WTC11 (cell line): Measurements from ENCODE around the gene HSPA4. TPM values are rescaled to one million over a fixed set of nuclear protein-coding genes. Genes with fewer than 3 reads are reported as not detected.
A peak's percentile ranks its signal among the peaks of the same experiment; 100 is the strongest.

Experiments used
- E2F1 ChIP-seq: sonication (generic); formaldehyde crosslinking; IDR thresholded peaks from 2 replicates; pipeline ENCODE4 v1.8.0; 2022; ENCODE audit warnings: mild to moderate bottlenecking, missing genetic modification reagents
- ELF4 ChIP-seq: sonication (generic); formaldehyde crosslinking; IDR thresholded peaks from 2 replicates; pipeline ENCODE4 v1.8.1; 2022; ENCODE audit warnings: low read depth, mild to moderate bottlenecking, moderate library complexity, missing genetic modification reagents
- ERG ChIP-seq: fragments of 250-450 bp; sonication (Bioruptor Pico); IDR thresholded peaks from 2 replicates; pipeline ENCODE4 v1.8.0; 2021; ENCODE audit warnings: mild to moderate bottlenecking
- ESRRA ChIP-seq: sonication (generic); formaldehyde crosslinking; IDR thresholded peaks from 2 replicates; pipeline ENCODE4 v1.8.1; 2022; ENCODE audit warnings: mild to moderate bottlenecking, missing genetic modification reagents, borderline replicate concordance
- GABPB1 ChIP-seq: sonication (generic); formaldehyde crosslinking; IDR thresholded peaks from 2 replicates; pipeline ENCODE4 v1.8.1; 2023; ENCODE audit warnings: mild to moderate bottlenecking, missing genetic modification reagents
- GTF2I ChIP-seq: fragments of 250-450 bp; sonication (Bioruptor Pico); conservative IDR thresholded peaks from 2 replicates; pipeline ENCODE4 v1.4.0; 2021; ENCODE audit warnings: mild to moderate bottlenecking
- HMGA2 ChIP-seq: fragments of 250-450 bp; sonication (Bioruptor Pico); IDR thresholded peaks from 2 replicates; pipeline ENCODE4 v1.4.0; 2021; ENCODE audit warnings: mild to moderate bottlenecking, moderate library complexity
- IRF1 ChIP-seq: sonication (generic); formaldehyde crosslinking; IDR thresholded peaks from 2 replicates; pipeline ENCODE4 v1.8.0; 2023; ENCODE audit warnings: missing genetic modification reagents
- JUN ChIP-seq: sonication (generic); formaldehyde crosslinking; IDR thresholded peaks from 2 replicates; pipeline ENCODE4 v1.8.0; 2023; ENCODE audit warnings: mild to moderate bottlenecking, missing genetic modification reagents
- NFATC4 ChIP-seq: fragments of 250-450 bp; sonication (Bioruptor Pico); IDR thresholded peaks from 2 replicates; pipeline ENCODE4 v1.9.0; 2021; ENCODE audit warnings: mild to moderate bottlenecking
- NFYB ChIP-seq: sonication (generic); formaldehyde crosslinking; conservative IDR thresholded peaks from 2 replicates; pipeline ENCODE4 v1.8.0; 2022; ENCODE audit warnings: low read depth, missing genetic modification reagents
- NR2C2 ChIP-seq: sonication (generic); formaldehyde crosslinking; IDR thresholded peaks from 2 replicates; pipeline ENCODE4 v1.8.0; 2022; ENCODE audit warnings: mild to moderate bottlenecking, missing genetic modification reagents
- RELA ChIP-seq: sonication (generic); formaldehyde crosslinking; IDR thresholded peaks from 2 replicates; pipeline ENCODE4 v1.8.1; 2022; ENCODE audit warnings: missing genetic modification reagents, mild to moderate bottlenecking, borderline replicate concordance
- RORB ChIP-seq: fragments of 250-450 bp; sonication (Bioruptor Pico); IDR thresholded peaks from 2 replicates; pipeline ENCODE4 v1.9.0; 2021; ENCODE audit warnings: mild to moderate bottlenecking
- SMAD3 ChIP-seq: sonication (generic); formaldehyde crosslinking; IDR thresholded peaks from 2 replicates; pipeline ENCODE4 v1.8.0; 2022; ENCODE audit warnings: missing genetic modification reagents, mild to moderate bottlenecking, borderline replicate concordance
- SMAD4 ChIP-seq: sonication (generic); formaldehyde crosslinking; IDR thresholded peaks from 2 replicates; pipeline ENCODE4 v1.8.0; 2022; ENCODE audit warnings: mild to moderate bottlenecking, missing genetic modification reagents
- TP53 ChIP-seq: sonication (generic); formaldehyde crosslinking; IDR thresholded peaks from 2 replicates; pipeline ENCODE4 v1.8.1; 2023; ENCODE audit warnings: mild to moderate bottlenecking, missing genetic modification reagents
- ZBTB21 ChIP-seq: sonication (generic); formaldehyde crosslinking; IDR thresholded peaks from 2 replicates; pipeline ENCODE4 v1.8.1; 2023; ENCODE audit warnings: mild to moderate bottlenecking, missing genetic modification reagents, borderline replicate concordance
- ZNF263 ChIP-seq: sonication (generic); formaldehyde crosslinking; IDR thresholded peaks from 2 replicates; pipeline ENCODE4 v1.8.1; 2022; ENCODE audit warnings: low read depth, mild to moderate bottlenecking, moderate library complexity, missing genetic modification reagents
- ZNF396 ChIP-seq: fragments of 250-450 bp; sonication (Bioruptor Pico); IDR thresholded peaks from 2 replicates; pipeline ENCODE4 v1.8.0; 2021; ENCODE audit warnings: mild to moderate bottlenecking, moderate library complexity, borderline replicate concordance
- ZNF671 ChIP-seq: fragments of 250-450 bp; sonication (Bioruptor Pico); IDR thresholded peaks from 2 replicates; pipeline ENCODE4 v1.8.0; 2021; ENCODE audit warnings: mild to moderate bottlenecking
- ZSCAN18 ChIP-seq: fragments of 250-450 bp; sonication (Bioruptor Pico); IDR thresholded peaks from 2 replicates; pipeline ENCODE4 v2.1.2; 2022; ENCODE audit warnings: mild to moderate bottlenecking, moderate library complexity
- total RNA-seq: library from RNA; stranded (reverse); gene quantifications from 3 replicates; pipeline ENCODE4 v1.2.3, GENCODE V29; 2021
- TF ChIP-seq, protein P1 (sequence below): sonication (generic); formaldehyde crosslinking; IDR thresholded peaks from 2 replicates; pipeline ENCODE4 v1.8.1; 2022; ENCODE audit warnings: mild to moderate bottlenecking, moderate library complexity, missing genetic modification reagents
- TF ChIP-seq, protein P2 (sequence below): sonication (generic); formaldehyde crosslinking; conservative IDR thresholded peaks from 2 replicates; pipeline ENCODE4 v1.8.1; 2023; ENCODE audit warnings: mild to moderate bottlenecking, low read depth, missing genetic modification reagents, moderate library complexity
- TF ChIP-seq, protein P3 (sequence below): sonication (generic); formaldehyde crosslinking; IDR thresholded peaks from 2 replicates; pipeline ENCODE4 v1.8.1; 2023; ENCODE audit warnings: mild to moderate bottlenecking, missing genetic modification reagents, moderate library complexity
- TF ChIP-seq, protein P4 (sequence below): sonication (generic); formaldehyde crosslinking; IDR thresholded peaks from 2 replicates; pipeline ENCODE4 v1.8.0; 2023; ENCODE audit warnings: missing genetic modification reagents, mild to moderate bottlenecking, borderline replicate concordance

Gene HSPA4
- total RNA-seq, 1 experiment from 2014 or later: 363 TPM

- TF ChIP-seq GABPB1 (CRISPR knock-in tag): peak; percentile 50
- TF ChIP-seq, protein P1, sequence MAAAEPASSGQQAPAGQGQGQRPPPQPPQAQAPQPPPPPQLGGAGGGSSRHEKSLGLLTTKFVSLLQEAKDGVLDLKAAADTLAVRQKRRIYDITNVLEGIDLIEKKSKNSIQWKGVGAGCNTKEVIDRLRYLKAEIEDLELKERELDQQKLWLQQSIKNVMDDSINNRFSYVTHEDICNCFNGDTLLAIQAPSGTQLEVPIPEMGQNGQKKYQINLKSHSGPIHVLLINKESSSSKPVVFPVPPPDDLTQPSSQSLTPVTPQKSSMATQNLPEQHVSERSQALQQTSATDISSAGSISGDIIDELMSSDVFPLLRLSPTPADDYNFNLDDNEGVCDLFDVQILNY (CRISPR knock-in tag): no peak
- TF ChIP-seq RORB (CRISPR knock-in tag): no peak
- TF ChIP-seq, protein P2, sequence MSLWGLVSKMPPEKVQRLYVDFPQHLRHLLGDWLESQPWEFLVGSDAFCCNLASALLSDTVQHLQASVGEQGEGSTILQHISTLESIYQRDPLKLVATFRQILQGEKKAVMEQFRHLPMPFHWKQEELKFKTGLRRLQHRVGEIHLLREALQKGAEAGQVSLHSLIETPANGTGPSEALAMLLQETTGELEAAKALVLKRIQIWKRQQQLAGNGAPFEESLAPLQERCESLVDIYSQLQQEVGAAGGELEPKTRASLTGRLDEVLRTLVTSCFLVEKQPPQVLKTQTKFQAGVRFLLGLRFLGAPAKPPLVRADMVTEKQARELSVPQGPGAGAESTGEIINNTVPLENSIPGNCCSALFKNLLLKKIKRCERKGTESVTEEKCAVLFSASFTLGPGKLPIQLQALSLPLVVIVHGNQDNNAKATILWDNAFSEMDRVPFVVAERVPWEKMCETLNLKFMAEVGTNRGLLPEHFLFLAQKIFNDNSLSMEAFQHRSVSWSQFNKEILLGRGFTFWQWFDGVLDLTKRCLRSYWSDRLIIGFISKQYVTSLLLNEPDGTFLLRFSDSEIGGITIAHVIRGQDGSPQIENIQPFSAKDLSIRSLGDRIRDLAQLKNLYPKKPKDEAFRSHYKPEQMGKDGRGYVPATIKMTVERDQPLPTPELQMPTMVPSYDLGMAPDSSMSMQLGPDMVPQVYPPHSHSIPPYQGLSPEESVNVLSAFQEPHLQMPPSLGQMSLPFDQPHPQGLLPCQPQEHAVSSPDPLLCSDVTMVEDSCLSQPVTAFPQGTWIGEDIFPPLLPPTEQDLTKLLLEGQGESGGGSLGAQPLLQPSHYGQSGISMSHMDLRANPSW (CRISPR knock-in tag): no peak
- TF ChIP-seq NFYB (CRISPR knock-in tag): no peak
- no peak for TF ChIP-seq GTF2I (CRISPR knock-in tag)
- no peak for TF ChIP-seq ZNF263 (CRISPR knock-in tag)
- TF ChIP-seq ERG: no peak
- no peak for TF ChIP-seq ZSCAN18 (CRISPR knock-in tag)
- TF ChIP-seq NFATC4: no peak
- peak; percentile 48; the same call in 1 of the 2 replicates for TF ChIP-seq IRF1 (CRISPR knock-in tag)
- TF ChIP-seq ESRRA (CRISPR knock-in tag): no peak; the same call in 1 of the 2 replicates
- TF ChIP-seq ZNF671 (CRISPR knock-in tag): no peak
- TF ChIP-seq JUN (CRISPR knock-in tag): peak; percentile 77; the same call in 1 of the 2 replicates
- TF ChIP-seq TP53 (CRISPR knock-in tag): peak; percentile 90; the same call in 1 of the 2 replicates
- no peak for TF ChIP-seq HMGA2 (CRISPR knock-in tag)
- TF ChIP-seq RELA (CRISPR knock-in tag): no peak
- no peak for TF ChIP-seq SMAD4 (CRISPR knock-in tag)
- TF ChIP-seq, protein P3, sequence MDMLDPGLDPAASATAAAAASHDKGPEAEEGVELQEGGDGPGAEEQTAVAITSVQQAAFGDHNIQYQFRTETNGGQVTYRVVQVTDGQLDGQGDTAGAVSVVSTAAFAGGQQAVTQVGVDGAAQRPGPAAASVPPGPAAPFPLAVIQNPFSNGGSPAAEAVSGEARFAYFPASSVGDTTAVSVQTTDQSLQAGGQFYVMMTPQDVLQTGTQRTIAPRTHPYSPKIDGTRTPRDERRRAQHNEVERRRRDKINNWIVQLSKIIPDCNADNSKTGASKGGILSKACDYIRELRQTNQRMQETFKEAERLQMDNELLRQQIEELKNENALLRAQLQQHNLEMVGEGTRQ (CRISPR knock-in tag): no peak
- TF ChIP-seq E2F1: 0 out of 2 replicates have a peak, but pooled peaks have one; percentile 15
- no peak for TF ChIP-seq ELF4 (CRISPR knock-in tag)
- no peak for TF ChIP-seq NR2C2 (CRISPR knock-in tag)
- TF ChIP-seq, protein P4, sequence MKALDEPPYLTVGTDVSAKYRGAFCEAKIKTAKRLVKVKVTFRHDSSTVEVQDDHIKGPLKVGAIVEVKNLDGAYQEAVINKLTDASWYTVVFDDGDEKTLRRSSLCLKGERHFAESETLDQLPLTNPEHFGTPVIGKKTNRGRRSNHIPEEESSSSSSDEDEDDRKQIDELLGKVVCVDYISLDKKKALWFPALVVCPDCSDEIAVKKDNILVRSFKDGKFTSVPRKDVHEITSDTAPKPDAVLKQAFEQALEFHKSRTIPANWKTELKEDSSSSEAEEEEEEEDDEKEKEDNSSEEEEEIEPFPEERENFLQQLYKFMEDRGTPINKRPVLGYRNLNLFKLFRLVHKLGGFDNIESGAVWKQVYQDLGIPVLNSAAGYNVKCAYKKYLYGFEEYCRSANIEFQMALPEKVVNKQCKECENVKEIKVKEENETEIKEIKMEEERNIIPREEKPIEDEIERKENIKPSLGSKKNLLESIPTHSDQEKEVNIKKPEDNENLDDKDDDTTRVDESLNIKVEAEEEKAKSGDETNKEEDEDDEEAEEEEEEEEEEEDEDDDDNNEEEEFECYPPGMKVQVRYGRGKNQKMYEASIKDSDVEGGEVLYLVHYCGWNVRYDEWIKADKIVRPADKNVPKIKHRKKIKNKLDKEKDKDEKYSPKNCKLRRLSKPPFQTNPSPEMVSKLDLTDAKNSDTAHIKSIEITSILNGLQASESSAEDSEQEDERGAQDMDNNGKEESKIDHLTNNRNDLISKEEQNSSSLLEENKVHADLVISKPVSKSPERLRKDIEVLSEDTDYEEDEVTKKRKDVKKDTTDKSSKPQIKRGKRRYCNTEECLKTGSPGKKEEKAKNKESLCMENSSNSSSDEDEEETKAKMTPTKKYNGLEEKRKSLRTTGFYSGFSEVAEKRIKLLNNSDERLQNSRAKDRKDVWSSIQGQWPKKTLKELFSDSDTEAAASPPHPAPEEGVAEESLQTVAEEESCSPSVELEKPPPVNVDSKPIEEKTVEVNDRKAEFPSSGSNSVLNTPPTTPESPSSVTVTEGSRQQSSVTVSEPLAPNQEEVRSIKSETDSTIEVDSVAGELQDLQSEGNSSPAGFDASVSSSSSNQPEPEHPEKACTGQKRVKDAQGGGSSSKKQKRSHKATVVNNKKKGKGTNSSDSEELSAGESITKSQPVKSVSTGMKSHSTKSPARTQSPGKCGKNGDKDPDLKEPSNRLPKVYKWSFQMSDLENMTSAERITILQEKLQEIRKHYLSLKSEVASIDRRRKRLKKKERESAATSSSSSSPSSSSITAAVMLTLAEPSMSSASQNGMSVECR (CRISPR knock-in tag): peak; percentile 87; the same call in 1 of the 2 replicates
- no peak for TF ChIP-seq SMAD3
- TF ChIP-seq ZNF396 (CRISPR knock-in tag): no peak
- TF ChIP-seq ZBTB21: no peak
Measured at GRCh38 chr5:133051542-133052316, at the start of gene HSPA4 (continued).
